ENCODE results near the gene CCT6A. TPM values are rescaled to one million over a fixed set of nuclear protein-coding genes. Genes with fewer than 3 reads are reported as not detected.

The CCT6A gene
- total RNA-seq, 1 donor from 2014 or later: 76.2 TPM

Other genes starting within 250 kb of the CCT6A start
- gene SEPTIN14, start 189.0 kb upstream of the CCT6A start, total RNA-seq: not detected
- 3.9 TPM for gene ZNF713, start 164.3 kb upstream of the CCT6A start, total RNA-seq
- gene MRPS17, start 99.9 kb upstream of the CCT6A start, total RNA-seq: 12.6 TPM
- 47.7 TPM for gene NIPSNAP2, start 87.2 kb upstream of the CCT6A start, total RNA-seq
- 10.1 TPM for gene PSPH, start 321 bp upstream of the CCT6A start, total RNA-seq
- 167 TPM for gene SUMF2, start 12.5 kb downstream of the CCT6A start, total RNA-seq
- 0.72 TPM for gene PHKG1, start 41.2 kb downstream of the CCT6A start, total RNA-seq
- gene CHCHD2, start 54.7 kb downstream of the CCT6A start, total RNA-seq: 200 TPM
- 0.98 TPM for gene NUPR2, start 64.7 kb downstream of the CCT6A start, total RNA-seq

Measured in upper lobe of right lung (tissue), 1 donor.